ENCODE results near the gene TMEM263.

- TF ChIP-seq CTCF (IDR thresholded peaks at IDR 0.05) (no peak), ZFX (IDR thresholded peaks at IDR 0.05; ENCODE audit: borderline replicate concordance) (no peak)
These were observed 15.4 kb downstream of the TMEM263 start for GRCh38 chr12:106971065-106971464.
